Activated CD4-positive, alpha-beta T cell treated with anti-CD3 and anti-CD28 coated beads for 48 hours (primary cell): ENCODE data around the gene PHLDB3.
"Not testable (repeated sequence)": the region's sequence is repeated elsewhere in the genome, so short reads cannot be mapped to it uniquely, and the experiment has no call there.

Experiments
- DNase-seq: peaks from one replicate; pipeline ENCODE4 v3.0.0-alpha.2; 2020

The PHLDB3 gene

GRCh38 chr19:43439032-43439708, 65.4 kb downstream of the PHLDB3 start:
- DNase-seq = no peak

DNA sequence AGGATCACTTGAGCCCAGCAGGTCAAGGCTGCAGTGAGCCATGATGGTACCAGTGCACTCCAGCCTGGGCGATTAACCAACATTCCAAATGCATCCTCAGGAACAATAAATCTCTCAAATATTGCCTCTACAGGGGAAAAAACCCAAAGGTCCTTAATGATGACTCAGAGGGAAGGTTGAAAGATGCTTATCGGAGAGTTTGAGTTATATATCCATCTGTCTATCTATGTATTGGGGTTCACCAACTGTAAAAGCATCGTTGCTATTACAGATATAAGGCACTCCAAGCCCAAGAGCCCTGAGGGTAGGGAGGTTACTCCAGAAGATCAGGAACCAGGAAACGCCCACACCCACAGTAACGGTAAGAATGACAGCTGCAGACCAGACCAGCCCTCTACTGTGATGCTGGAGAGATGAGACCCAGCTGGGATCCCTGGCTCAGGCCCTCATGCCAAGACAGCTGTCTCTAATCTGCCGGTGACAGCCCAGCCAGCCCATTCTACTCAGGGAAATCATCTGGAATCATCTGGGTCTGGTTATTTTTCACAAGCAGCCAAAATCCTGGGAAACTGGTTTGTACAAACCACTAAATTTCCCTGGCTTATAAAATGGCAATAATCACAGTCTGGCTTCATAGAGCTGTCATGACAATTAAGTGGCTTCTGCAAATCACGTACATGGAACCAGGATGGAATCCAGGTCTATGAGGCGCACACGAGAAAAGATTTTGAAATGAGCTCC, 66.1 kb downstream of the PHLDB3 start:
- peak; percentile 27 for DNase-seq

DNA sequence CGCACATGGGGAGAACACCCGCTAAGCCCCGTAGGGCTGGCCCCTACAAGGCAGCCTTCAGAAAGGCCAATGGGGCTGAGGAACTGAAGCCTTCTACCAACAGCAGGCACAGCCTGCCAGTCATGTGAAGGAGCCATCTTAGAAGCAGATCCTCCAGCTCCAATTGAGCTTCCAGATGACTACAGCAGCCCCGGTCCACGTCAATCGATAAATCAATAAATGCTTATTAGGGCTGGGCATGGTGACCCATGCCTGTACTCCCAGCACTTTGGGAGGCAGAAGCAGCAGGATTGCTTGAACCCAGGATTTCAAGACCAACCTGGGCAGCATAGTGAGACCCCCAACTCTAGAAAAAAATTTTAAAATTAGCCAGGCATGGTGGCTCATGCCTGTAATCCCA, 66.8 kb downstream of the PHLDB3 start:
- DNase-seq = no peak

GRCh38 chr19:43437284-43437683, 67.3 kb downstream of the PHLDB3 start:
- not testable (repeated sequence) for DNase-seq

- no peak for DNase-seq
Observed at GRCh38 chr19:43435775-43436174, 68.8 kb downstream of the PHLDB3 start.

GRCh38 chr19:43433689-43434088, 70.9 kb downstream of the PHLDB3 start:
- no peak for DNase-seq

DNA sequence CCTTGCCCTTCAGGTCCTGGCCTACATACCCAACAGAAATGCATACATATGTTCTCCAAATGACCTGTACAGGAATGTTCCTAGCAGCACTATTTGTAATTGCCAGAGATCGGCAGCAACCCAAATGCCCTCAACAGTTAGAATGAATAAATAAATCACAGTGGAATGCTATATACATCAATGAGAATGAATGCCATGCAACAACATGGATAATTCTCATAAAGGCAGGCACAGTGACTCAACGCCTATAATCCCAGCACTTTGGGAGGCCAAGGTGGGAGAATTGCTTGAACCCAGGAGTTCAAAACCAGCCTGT, 71.2 kb downstream of the PHLDB3 start:
- DNase-seq = no peak

- DNase-seq = no peak
Observed at GRCh38 chr19:43430976-43431375, 73.6 kb downstream of the PHLDB3 start.

DNA sequence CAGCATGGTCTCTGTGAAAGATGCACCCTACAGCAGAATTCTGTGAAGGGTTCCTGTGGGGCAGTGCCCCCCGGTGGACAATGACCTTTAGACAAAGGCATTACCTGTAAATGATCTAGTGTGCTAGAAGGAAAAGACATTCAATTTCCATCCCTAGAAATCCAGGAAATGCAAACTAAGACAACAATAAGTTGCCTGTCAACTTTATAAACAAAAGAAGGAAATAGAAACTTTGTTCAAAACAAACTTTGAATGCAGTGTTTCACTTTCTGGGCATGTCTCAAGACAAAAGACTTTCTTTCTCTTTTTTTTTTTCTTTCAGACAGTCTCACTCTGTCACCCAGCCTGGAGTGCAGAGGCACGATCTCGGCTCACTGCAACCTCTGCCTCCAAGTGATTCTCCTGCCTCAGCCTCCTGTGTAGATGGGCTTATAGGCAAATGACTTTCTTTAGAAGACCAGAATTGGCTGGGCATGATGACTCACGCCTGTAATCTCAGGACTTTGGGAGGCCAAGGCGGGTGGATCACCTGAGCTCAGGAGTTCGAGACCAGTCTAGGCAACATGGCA, 74.3 kb downstream of the PHLDB3 start:
- no peak for DNase-seq

- DNase-seq = no peak
Observed at GRCh38 chr19:43429395-43429794, 75.2 kb downstream of the PHLDB3 start.

DNA sequence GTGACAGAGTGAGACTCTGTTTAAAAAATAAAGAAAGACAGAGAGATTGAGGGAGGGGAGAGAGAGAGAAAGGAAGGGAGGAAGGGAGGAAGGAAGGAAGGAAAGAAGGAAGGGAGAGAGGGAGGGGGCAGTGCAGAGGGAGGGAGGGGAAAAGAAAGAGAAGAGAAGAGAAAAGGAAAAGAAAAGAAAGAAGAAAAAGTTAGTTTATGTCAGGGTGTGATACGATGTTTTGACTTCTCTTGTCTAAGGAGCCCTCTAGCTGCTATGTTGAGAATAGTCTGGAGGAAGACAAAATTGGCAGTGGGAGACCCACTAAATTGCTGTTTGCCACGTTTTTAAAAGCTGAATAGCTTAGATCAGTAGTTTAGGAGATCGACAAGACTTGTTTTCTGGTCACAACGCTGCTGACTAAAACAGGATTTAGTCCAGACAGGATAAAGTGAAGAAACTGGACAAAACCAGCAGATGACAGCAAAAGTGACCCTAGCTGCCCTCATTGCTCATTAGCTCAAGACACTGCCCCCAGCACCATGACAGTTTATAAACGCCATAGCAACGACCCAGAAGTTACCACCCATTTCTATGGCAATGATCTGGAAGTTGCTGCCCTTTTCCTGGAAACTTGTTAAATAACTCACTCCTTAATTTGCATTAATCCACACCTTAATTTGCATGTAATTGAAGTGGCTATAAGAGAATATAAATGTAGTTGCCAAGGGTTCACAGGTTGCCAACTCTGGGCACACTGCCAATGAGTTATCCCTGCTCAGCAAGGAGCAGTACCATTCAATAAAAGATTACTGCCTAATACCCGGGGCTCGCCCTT, 78.8 kb downstream of the PHLDB3 start:
- no peak for DNase-seq
